Urinary bladder (tissue), 4 donors: ENCODE measurements around the gene ACSL1. TPM values are rescaled to one million over a fixed set of nuclear protein-coding genes. Genes with fewer than 3 reads are reported as not detected.

Experiments used
- DNase-seq: peaks from one replicate; pipeline ENCODE4 v3.0.0-alpha.2; 2015; ENCODE audit errors: extremely low spot score
- H3K27ac ChIP-seq: one replicate; pipeline ENCODE4 v1.5.1; 2013; ENCODE audit warnings: low read depth, mild to moderate bottlenecking, moderate library complexity
- H3K36me3 ChIP-seq: one replicate; pipeline ENCODE4 v1.6.1; 2013; ENCODE audit warnings: mild to moderate bottlenecking, moderate library complexity; ENCODE audit not compliant: insufficient read depth
- H3K4me1 ChIP-seq: one replicate; pipeline ENCODE4 v1.6.1; 2013; ENCODE audit warnings: mild to moderate bottlenecking, moderate library complexity; ENCODE audit not compliant: insufficient read depth
- H3K4me3 ChIP-seq: one replicate; pipeline ENCODE4 v1.5.1; 2013; ENCODE audit warnings: low read depth, low read length
- WGBS: extraction: QIAGEN DNeasy Blood & Tissue Kit; methylation state at CpG from one replicate; pipeline ENCODE4 v1.1.7; 2013; 5-methylcytosine and 5-hydroxymethylcytosine counted together
- polyA plus RNA-seq: library from polyadenylated mRNA; stranded (reverse); fragments of 200-250 nt; gene quantifications from one replicate; pipeline ENCODE4 v1.2.3, GENCODE V29; 2013
- total RNA-seq: library from RNA; depleted of rRNA; stranded (reverse); fragments of >200 nt; gene quantifications from one replicate; pipeline ENCODE4 v1.2.3, GENCODE V29; 2014
- donor health status: healthy with polysubstance abuse.
- donor health status: healthy.

Gene ACSL1
- total and polyA plus RNA-seq, 2 donors = 39.3 to 94.3 TPM

DNA sequence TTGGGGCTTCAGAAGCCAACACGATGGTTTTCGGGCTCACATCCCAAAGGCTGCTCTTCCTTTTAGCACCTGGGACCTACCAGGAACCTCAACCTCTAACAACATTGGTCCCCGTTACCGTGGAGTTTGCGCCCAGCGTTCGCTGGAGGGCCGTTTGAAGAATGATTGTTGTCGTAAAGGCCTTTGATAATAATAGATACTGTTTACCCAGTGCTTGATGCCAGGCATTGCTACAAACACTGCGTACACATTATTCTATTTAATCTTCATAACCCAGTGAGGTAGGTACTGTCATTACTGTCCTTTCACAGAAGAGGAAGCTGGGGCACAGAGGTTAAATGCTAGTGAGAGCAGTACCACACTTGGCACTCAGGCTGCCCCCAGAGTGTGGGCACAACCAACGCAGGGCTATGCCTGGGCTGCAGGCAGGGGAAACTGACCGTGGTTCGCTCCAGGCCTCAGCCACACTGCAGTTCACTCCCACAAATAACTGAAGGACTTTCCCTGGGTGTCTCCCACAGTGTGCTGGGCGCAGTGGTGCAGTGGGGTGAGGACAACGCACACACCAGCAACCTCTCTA lies 1.0 kb upstream of the ACSL1 start:
- H3K36me3 ChIP-seq = no peaks in the 10 kb centered on the region
- DNase-seq = no peak
- 59% methylated on average over 15 of the region's 15 CpGs for WGBS
- no peak overlapping the region for H3K27ac ChIP-seq
- peak overlapping the region; percentile 87 for H3K4me3 ChIP-seq
- no peaks in the 10 kb centered on the region for H3K4me1 ChIP-seq

DNA sequence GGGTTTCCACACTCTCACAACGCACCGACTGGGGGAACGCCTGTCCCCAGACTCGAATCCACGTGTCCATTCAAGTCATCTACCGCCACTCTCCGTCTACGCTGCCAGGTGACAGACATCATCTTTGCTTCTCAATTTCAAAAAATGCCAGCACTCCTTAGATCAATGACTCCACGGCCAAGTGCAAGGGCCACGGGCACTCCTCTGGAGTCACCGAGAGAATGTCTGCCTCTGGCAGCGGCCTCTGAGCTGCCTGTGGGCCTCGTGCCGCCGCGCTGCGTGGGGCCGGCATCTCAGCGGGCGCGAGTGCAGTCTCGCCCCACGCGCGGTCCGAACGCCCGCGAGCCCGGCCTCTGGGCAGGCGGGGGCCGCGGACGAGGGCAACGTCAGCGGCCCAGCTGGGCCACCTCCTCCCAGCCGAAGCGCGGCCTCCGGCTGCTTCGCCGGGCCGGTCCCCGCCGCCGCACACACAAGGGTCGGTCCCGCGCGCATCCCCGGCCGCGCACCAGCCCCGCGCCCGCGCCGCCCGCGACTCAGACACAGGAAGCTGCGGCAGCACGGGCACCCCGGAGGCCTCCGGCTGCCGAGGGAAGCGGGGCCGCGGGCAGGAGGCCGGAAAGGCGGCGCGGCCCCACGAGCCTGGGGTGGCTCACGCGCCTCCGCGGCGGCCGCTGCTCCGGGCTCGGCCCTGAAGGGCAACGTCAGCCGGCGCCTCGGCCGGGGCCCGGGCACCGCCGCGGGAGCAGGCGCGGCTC lies 450 bp downstream of the ACSL1 start:
- no peak for DNase-seq
- peak overlapping the region; percentile 87 for H3K4me3 ChIP-seq
- WGBS = 3% methylated on average over 92 of the region's 92 CpGs
- no peaks in the 10 kb centered on the region for H3K36me3 ChIP-seq
- H3K4me1 ChIP-seq = no peaks in the 10 kb centered on the region
- peak overlapping the region; percentile 74 for H3K27ac ChIP-seq

DNA sequence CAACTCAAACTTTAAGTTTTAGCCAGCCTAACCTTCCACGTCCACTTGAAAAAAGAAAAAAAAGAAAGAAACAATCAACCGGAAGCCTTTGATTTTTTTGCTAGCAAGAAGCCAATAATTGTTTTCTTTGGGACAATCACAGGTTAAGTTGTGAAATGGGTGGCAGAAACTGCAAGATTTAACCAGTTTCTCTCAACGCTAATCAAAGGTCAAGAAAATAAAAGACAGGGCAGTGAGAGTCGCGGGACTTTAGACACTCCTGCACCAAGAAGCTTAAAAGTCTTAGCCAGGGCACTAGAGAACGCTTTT lies 1.0 kb downstream of the ACSL1 start:
- H3K4me1 ChIP-seq = no peaks in the 10 kb centered on the region
- no peak for DNase-seq

DNA sequence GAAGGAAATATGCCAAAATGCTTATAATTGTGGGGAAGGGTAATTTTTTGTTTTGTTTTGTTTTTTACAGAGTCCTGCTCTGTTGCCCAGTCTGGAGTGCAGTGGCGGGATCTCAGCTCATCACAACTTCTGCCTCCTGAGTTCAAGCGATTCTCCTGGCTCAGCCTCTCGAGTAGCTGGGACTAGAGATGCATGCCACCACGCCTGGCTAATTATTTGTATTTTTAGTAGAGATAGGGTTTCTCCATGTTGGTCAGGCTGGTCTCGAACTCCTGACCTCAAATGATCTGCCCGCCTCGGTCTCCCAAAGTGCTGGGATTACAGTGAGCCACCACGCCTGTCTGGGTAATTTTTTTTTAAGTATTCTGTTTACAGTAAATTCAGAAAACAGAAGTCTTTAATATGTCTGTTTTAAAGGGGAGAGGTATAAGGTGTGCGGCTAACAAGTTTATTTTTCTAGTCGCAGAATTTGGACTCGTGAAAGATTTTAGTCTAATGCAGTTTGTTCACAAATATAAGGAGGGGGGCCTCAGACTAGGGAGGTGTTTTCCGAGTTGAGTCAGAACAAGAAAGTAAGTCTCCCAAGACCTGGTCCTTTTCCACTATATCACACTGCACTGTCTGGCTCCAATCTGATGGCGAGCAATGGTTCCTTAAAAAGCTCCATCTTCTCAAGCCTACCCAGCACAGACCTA lies 1.5 kb downstream of the ACSL1 start:
- WGBS = 93% methylated on average over 13 of the region's 13 CpGs
- H3K27ac ChIP-seq = no peak overlapping the region

More for the DNA sequence above, 1.0 kb downstream of the ACSL1 start:
- peak overlapping the region; percentile 87 for H3K4me3 ChIP-seq
- H3K36me3 ChIP-seq = no peaks in the 10 kb centered on the region
- WGBS = 59% methylated on average over 6 of the region's 6 CpGs
- no peak overlapping the region for H3K27ac ChIP-seq

DNA sequence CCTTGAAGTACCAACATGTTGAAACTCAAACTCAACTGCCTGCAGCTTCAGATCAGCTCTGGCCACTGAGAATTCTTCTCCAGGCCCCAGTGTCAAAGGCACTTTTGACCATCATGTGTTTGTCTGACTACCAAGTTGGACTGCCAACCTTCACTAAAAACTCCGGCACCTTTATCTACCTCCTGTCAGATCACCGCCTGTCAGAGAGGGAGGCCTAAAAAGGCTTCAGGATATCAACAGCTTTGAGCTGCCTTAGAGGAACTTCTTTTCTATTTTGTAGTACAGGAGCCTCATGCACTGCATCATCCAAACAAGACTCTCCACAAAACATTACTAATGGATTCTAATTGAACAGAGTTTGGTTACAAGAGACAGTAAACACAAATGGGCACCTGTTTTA lies 2.8 kb downstream of the ACSL1 start:
- Histone ChIP-seq H3K27ac (no peak overlapping the region), H3K4me1 (no peaks in the 10 kb centered on the region), H3K36me3 (no peaks in the 10 kb centered on the region), H3K4me3 (no peak overlapping the region)
- over 99% methylated on average over 2 of the region's 2 CpGs for WGBS
- DNase-seq = no peak

More for the DNA sequence above, 1.5 kb downstream of the ACSL1 start:
- no peaks in the 10 kb centered on the region for H3K36me3 ChIP-seq
- no peak overlapping the region for H3K4me3 ChIP-seq
- no peak for DNase-seq
- no peaks in the 10 kb centered on the region for H3K4me1 ChIP-seq

DNA sequence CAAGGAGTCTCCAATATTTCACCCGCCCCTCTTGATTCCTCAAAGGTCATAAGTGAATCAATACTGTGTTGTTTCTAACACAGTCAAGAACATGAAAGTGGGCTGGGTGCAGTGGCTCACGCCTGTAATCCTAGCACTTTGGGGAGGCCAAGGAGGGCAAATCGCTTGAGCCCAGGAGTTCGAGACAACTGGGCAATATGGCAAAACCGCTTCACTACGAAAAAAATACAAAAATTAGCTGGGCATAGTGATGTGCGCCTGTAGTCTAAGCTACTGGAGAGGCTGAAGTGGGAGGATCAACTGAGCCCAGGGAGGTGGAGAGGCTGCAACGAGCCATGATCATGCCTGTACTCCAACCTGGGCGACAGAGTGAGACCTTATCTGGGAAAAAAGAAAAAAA lies 3.4 kb downstream of the ACSL1 start:
- Histone ChIP-seq H3K4me3 (no peak overlapping the region), H3K27ac (no peak overlapping the region), H3K4me1 (no peaks in the 10 kb centered on the region), H3K36me3 (no peaks in the 10 kb centered on the region)
- 98% methylated on average over 9 of the region's 9 CpGs for WGBS
- DNase-seq = no peak

DNA sequence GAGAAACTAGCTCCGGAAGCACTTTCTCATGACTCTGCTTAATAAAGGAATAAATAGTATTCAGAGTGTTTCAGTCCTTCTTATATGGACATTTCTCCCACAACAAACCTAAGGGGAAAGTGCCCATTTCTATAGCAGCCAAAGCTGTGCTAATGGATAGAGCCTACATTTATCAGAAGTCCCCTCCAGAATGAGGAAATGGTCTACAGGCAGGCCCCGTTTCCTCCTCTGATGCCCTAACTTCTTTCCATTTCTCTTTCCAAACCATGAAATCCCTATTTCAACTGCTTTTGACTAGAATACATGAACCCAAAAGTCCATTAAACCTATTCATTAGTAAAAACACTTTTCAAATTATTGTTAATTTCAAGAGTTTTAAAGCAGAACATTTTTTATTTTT lies 4.5 kb downstream of the ACSL1 start:
- 89% methylated on average over 2 of the region's 2 CpGs for WGBS
- Histone ChIP-seq H3K36me3 (no peaks in the 10 kb centered on the region), H3K27ac (no peak overlapping the region), H3K4me1 (no peaks in the 10 kb centered on the region), H3K4me3 (no peak overlapping the region)
- no peak for DNase-seq

DNA sequence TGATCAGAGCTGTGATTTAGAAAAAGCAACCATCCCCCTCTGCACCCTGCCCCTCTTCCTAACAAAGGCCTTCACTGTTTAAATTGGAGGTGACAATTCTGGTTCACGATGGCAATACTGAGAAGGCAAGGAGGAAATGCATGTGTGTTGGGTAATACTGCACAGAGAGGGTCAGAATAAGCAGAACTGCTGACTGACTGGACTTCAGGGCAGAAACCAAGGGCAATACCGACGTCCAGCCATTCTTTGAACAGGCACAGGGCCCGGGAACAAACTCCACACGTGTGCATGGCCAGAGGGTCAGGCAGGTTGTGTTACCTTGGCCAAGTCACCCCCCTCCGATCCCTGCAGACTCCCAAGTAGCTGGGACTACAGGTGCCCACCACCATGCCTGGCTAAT lies 6.0 kb downstream of the ACSL1 start:
- DNase-seq = no peak
- H3K4me3 ChIP-seq = no peak overlapping the region
- H3K27ac ChIP-seq = no peak overlapping the region
- no peaks in the 10 kb centered on the region for H3K4me1 ChIP-seq
- 84% methylated on average over 6 of the region's 6 CpGs for WGBS
- H3K36me3 ChIP-seq = no peaks in the 10 kb centered on the region

DNA sequence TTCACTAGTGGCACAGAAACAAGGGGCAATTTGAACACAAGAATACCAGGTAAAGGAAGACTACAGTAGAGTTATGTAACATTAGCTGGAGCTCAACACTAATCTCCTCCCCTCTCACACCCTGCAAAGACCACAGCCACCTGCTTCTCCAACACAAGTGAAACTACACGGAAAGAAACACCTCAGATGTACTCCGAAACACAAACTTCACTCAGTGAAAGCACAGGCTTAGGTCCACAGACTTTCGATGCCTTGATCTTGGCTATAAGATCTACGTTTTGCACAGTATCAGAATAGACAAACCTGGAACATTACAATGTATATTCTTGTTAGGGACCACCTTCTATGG lies 7.6 kb downstream of the ACSL1 start:
- Histone ChIP-seq H3K4me1 (no peaks in the 10 kb centered on the region), H3K27ac (no peak overlapping the region), H3K4me3 (no peak overlapping the region), H3K36me3 (no peaks in the 10 kb centered on the region)
- WGBS = 90% methylated on average over 4 of the region's 4 CpGs
- DNase-seq = no peak

DNA sequence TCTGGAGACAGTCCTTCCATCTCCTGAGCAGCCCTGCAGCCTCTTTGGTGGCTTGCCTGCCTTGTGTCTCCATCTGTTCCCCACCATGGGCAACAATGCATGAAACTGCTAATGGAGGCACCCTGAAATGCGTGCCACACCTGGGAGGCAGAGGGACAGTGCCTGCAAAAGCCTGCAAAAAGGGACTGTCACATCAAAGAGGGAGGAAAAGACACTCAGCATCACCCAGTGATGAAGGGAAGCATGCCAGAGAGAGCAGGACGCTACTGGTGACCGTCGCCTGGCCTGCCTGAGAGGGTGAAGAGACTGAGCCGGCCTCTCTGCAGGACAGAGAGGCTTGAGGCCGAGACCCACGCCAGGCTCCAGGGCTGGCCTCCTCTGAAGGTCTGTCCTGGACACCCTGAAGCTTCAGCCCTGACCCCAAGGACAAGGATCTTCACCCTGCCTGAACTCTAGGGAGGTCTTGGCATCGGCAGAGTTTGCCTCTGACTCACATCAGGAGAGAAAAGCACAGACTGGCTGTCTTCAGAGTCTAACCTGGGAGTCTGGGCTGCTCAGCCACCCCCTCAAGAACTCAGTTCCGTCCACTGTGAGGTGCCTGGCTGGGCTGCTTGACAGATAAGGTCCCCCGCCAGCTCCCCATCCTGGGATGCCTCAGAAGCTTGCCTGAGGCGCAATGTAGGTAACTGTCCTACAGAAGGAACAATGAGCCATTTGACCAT lies 8.1 kb downstream of the ACSL1 start:
- DNase-seq = no peak
- 94% methylated on average over 11 of the region's 11 CpGs for WGBS
- H3K4me1 ChIP-seq = no peaks in the 10 kb centered on the region
- H3K4me3 ChIP-seq = no peak overlapping the region
- H3K36me3 ChIP-seq = no peaks in the 10 kb centered on the region
- no peak overlapping the region for H3K27ac ChIP-seq

DNA sequence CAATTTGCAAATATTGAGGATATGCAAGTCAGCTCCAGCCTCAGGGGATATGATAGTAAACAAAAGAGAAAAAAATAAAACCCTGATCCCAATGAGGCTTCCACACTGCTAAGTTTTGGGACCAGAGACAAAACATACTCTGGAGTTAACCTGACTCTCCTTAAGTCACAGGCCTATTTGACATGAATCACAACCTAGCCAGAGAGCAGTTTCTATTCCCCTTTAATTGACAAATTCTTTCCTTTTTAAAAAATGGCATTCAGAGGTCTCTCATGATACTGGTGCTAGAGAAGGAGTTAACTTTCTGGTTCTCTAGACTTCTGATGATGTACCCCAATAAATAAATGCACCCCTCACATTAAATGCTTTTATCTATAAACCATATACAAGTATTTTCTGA lies 8.8 kb downstream of the ACSL1 start:
- Histone ChIP-seq H3K4me1 (no peaks in the 10 kb centered on the region), H3K36me3 (no peaks in the 10 kb centered on the region), H3K27ac (no peak overlapping the region), H3K4me3 (no peak overlapping the region)
- no peak for DNase-seq

DNA sequence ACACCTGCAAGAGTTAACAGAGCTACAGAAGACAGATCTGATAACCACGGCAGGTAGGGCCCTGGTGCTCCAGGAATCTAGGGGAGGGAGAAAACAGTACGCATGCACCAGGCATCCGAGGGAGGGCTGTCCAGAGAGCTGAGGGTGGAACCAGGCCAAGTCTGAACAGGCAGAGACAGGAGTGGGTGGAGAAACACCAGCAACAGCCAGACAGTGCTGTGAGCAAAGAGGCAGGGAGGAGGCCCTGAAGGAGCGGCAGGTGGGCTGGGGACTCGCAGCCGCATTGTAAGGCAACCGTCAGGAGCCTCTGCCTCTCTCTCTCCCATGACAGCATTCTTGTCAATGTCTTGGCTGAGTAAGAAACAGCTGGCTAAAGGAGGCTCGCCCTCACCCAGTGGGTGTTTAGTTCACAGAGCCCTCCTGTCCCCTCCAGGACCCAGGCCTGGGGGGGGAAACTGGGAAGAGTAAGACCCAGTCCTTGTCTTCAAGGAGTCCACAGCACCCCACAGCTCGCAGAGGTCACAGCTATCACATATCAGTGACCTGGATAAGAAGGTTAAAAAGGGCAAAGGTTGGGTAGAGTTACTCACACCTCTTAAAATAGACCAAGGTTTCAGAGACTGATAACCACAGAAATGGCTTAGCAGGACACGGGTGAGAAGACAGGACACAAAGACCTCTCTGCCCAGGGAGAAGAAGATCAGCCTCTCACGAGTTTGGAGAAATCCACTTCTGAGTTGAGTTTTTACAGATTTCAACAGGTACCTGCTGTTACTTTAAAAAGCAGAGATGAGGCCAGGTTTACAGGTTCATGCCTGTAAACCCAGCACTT lies 10.5 kb downstream of the ACSL1 start:
- no peak overlapping the region for H3K27ac ChIP-seq
- no peak overlapping the region for H3K4me3 ChIP-seq
- no peaks in the 10 kb centered on the region for H3K4me1 ChIP-seq

DNA sequence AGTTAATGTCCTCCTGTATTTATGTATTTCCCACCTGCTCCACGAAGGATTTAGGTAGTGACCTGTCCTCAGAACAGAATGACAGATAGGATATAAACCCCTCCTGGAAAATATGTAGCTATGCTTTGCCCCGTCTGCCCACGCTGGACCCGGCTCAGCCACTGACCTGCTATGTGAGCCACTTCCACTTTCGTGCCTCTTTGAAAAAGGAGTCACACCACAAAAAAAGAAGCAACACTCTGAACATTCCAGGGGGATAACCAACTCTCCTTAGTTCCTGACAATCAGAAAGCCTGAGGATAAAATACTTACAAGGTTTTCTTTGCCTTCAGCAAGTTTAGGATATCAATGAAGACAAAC lies 11.1 kb downstream of the ACSL1 start:
- Histone ChIP-seq H3K4me1 (no peaks in the 10 kb centered on the region), H3K27ac (no peak overlapping the region), H3K4me3 (no peak overlapping the region), H3K36me3 (no peaks in the 10 kb centered on the region)
- no peak for DNase-seq
- 49% methylated on average over 5 of the region's 5 CpGs for WGBS

More for the DNA sequence above, 10.5 kb downstream of the ACSL1 start:
- 28% methylated on average over 11 of the region's 11 CpGs for WGBS
- DNase-seq = peak; percentile 88
- H3K36me3 ChIP-seq = no peaks in the 10 kb centered on the region
